ENCODE measurements around the gene CHST11.

CHST11 gene

DNA sequence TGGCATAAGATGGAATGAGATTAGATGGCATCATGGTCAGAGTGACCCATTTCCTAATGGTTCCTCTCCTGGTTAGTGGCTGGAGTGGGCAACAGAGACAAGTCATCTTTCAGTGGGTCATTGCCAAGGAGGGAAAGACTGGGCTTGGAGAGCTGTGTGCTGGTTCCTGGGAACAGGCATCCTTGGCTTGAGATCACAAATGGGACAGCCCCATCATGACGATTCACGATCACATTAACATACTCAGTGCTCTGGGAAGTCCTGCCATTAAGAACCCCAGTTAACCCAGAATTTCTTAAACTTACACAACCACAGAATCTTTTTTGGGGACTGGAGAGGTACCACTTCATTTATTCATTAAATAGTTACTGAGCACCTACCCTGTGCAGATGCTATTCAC lies 27.3 kb downstream of the CHST11 start:
- Histone ChIP-seq H3K4me1 (peaks cover 97 to 100% (median 100%) of the 10 kb centered on the region in 10 experiments), H3K27me3 (no peaks in the 10 kb centered on the region), H4K20me1 (peaks cover 26 to 64% (median 55%) of the 10 kb centered on the region in 11 experiments; a peak in 20 of 22 replicates), H3K9me3 (replicated peaks in 1 of 11) (peaks cover 0 to 15% (median 9%) of the 10 kb centered on the region in 11 experiments; a peak in 10 of 22 replicates), H3K4me3 (no peak overlapping the region), H3K36me3 (peaks cover 0 to 68% (median 33%) of the 10 kb centered on the region in 11 experiments; a peak in 18 of 22 replicates), H3K27ac (peak overlapping the region in 5 of 11 experiments; percentile 23 to 96 (median 64); a peak in 7 of 22 replicates), H3K4me2 (peak overlapping the region; percentile 75 to 99 (median 95)), H3K9ac (no peak overlapping the region; a peak in 2 of 22 replicates)
- TF ChIP-seq Cebpa-rat (IDR thresholded peaks at IDR 0.05), result no peak

DNA sequence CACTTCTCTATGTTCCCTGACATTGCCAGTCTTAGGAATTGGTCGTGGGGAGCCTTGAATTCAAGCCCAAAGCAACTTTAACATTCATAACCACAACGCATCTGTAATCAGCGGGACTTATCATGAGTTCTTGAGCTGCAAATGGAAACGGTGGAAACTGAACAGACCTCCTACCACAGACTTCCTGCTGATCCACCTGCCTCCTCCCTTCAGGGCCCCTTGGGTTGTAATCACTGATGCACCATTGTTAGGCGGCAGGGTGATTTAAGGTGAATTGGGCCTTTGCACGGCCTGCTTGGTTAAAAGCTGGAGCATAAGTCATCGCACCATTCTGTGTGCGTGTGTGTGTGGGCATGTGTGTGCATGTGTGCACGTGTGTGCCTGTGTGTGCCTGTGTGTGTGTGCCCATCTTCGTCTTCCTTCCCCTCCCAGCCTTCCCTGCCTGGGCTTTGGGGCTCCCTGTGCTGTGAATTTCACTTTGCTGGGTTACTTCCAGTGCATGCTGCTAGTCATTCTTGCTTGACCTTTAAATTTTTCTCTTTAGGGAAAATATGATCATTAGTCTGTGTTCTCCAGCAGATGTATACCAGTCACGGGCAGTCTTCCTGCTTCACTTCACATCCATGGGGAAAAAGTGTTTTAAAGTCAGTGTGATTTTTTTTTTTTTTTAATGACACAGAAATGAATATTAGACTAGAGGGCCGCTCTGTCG lies 29.1 kb downstream of the CHST11 start:
- peak overlapping the region in 9 of 11 experiments; percentile 3 to 96 (median 53); a peak in 17 of 22 replicates for H3K27ac ChIP-seq
- peak overlapping the region in 2 of 10 experiments; percentile 31 to 35; a peak in 3 of 20 replicates for H3K4me3 ChIP-seq
- peak overlapping the region in 9 of 11 experiments; percentile 1 to 68 (median 40); a peak in 13 of 22 replicates for H3K9ac ChIP-seq
- peaks cover 33 to 79% (median 71%) of the 10 kb centered on the region in 11 experiments; a peak in 20 of 22 replicates for H4K20me1 ChIP-seq
- H3K27me3 ChIP-seq, result no peaks in the 10 kb centered on the region
- peaks cover 0 to 69% (median 24%) of the 10 kb centered on the region in 11 experiments; a peak in 18 of 22 replicates for H3K36me3 ChIP-seq
- H3K4me2 ChIP-seq, result peak overlapping the region; percentile 75 to 99 (median 95)
- peaks cover 96 to 100% (median 99%) of the 10 kb centered on the region in 10 experiments for H3K4me1 ChIP-seq
- no peak for TF ChIP-seq Cebpa-rat (IDR thresholded peaks at IDR 0.05)
- H3K9me3 ChIP-seq (replicated peaks in 1 of 11), result peaks cover 0 to 6% (median 1%) of the 10 kb centered on the region in 11 experiments; a peak in 9 of 22 replicates

DNA sequence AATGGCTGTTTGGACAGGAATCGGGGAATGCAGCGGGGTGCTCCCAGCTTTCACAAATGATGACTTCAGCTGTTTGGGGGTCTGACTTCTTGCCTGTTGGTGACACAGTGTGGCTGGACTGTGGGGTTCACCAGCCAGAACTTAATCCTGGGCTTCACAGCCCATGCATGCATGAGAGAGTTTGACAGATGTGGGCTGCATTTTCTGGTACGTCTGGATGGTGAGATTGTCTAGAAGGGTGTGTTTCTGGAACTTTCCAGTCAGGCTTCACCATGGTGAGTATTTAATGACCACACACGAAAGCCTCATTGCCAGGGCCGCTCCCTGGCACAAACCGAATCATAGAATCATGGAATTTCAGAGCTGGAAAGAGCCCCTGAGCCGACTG lies 29.6 kb downstream of the CHST11 start:
- Histone ChIP-seq H3K4me1 (peaks cover 93 to 100% (median 98%) of the 10 kb centered on the region in 10 experiments), H3K4me2 (peak overlapping the region; percentile 75 to 99 (median 95)), H3K9me3 (replicated peaks in 1 of 11) (peaks cover 0 to under 1% (median 0%) of the 10 kb centered on the region in 11 experiments; a peak in 1 of 22 replicates), H3K27ac (peak overlapping the region in 10 of 11 experiments; percentile 3 to 96 (median 49); a peak in 18 of 22 replicates), H3K36me3 (peaks cover 0 to 69% (median 23%) of the 10 kb centered on the region in 11 experiments; a peak in 17 of 22 replicates), H4K20me1 (peaks cover 33 to 85% (median 76%) of the 10 kb centered on the region in 11 experiments; a peak in 20 of 22 replicates), H3K4me3 (no peak overlapping the region), H3K9ac (peak overlapping the region in 9 of 11 experiments; percentile 5 to 68 (median 40); a peak in 11 of 22 replicates), H3K27me3 (no peaks in the 10 kb centered on the region)
- TF ChIP-seq Cebpa-rat (IDR thresholded peaks at IDR 0.05), result no peak

DNA sequence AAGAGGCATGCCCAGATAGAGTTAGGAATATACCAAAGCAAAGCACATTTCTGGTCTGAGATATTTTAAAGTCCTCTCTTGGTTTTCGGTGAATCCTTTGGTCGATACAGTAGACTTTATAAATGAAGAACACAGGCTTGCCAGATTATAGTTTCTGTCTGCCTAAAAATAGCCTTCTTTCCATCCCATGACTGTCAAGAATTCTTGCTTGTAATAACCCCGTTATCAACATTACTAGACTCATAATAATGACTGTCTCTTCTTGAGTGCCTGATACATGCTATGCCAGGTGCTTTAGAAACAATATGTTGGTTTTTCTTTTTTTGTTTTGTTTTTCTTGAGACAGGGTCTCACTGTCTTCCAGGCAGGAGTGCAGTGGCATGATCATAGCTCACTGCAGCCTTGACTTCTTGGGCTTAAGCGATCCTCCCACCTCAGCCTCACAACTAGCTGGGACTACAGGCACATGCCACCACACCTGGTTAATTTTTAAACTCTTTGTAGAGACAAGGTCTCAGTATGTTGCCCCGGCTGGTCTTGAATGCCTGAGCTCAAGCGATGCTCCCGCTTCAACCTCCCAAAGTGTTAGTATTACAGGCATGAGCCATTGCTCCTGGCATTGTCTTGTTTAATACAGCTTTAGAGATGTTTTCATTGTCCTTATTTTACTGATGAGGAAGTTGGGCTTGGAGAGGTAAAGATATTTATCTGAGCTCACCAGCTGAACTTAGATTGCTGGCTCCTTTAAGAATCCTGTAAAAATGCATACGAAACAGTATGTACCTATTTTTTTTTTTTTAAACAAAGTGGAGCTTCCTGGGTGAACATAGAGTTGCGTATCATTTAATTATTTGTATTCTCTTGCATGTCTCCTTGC lies 30.4 kb downstream of the CHST11 start:
- Histone ChIP-seq H3K27ac (peak overlapping the region in 10 of 11 experiments; percentile 3 to 96 (median 49); a peak in 17 of 22 replicates), H3K4me1 (peaks cover 89 to 100% (median 96%) of the 10 kb centered on the region in 10 experiments), H4K20me1 (peaks cover 33 to 92% (median 82%) of the 10 kb centered on the region in 11 experiments; a peak in 20 of 22 replicates), H3K9ac (peak overlapping the region in 6 of 11 experiments; percentile 5 to 68 (median 58); a peak in 9 of 22 replicates), H3K9me3 (replicated peaks in 1 of 11) (no peaks in the 10 kb centered on the region), H3K27me3 (no peaks in the 10 kb centered on the region), H3K36me3 (peaks cover 0 to 70% (median 28%) of the 10 kb centered on the region in 11 experiments; a peak in 17 of 22 replicates), H3K4me2 (peak overlapping the region; percentile 75 to 99 (median 95)), H3K4me3 (no peak overlapping the region; a peak in 2 of 20 replicates)
- no peak for TF ChIP-seq Cebpa-rat (IDR thresholded peaks at IDR 0.05)

DNA sequence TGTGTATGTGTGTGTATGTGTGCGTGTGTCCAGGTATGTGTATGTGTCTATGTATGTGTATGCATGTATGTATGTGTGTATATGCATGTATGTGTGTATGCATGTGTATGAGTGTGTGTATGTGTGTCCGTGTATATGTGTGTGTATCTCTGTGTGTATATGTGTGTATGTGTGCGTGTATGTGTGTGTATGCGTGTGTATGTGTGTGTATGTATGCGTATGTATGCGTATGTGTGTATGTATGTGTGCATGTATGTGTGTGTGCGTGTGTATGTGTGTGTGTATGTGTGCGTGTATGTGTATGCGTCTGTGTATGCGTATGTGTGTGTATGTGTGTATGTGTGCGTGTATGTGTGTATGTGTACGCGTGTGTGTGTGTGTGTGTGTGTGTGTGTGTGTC lies 31.6 kb downstream of the CHST11 start:
- H3K27me3 ChIP-seq, result no peaks in the 10 kb centered on the region
- H3K4me1 ChIP-seq, result peaks cover 85 to 100% (median 94%) of the 10 kb centered on the region in 10 experiments
- H3K9me3 ChIP-seq (replicated peaks in 1 of 11), result no peaks in the 10 kb centered on the region
- H3K4me3 ChIP-seq, result no peak overlapping the region
- no peak overlapping the region for H3K9ac ChIP-seq
- H3K27ac ChIP-seq, result 0 out of 22 replicates have a peak overlapping the region, but pooled peaks of 1 of the 11 experiments have one; percentile 13
- peak overlapping the region; percentile 37 to 97 (median 91); a peak in 19 of 22 replicates for H3K4me2 ChIP-seq
- H4K20me1 ChIP-seq, result peaks cover 34 to 99% (median 88%) of the 10 kb centered on the region in 11 experiments; a peak in 20 of 22 replicates
- no peak for TF ChIP-seq Cebpa-rat (IDR thresholded peaks at IDR 0.05)
- peaks cover 0 to 70% (median 24%) of the 10 kb centered on the region in 11 experiments; a peak in 18 of 22 replicates for H3K36me3 ChIP-seq

DNA sequence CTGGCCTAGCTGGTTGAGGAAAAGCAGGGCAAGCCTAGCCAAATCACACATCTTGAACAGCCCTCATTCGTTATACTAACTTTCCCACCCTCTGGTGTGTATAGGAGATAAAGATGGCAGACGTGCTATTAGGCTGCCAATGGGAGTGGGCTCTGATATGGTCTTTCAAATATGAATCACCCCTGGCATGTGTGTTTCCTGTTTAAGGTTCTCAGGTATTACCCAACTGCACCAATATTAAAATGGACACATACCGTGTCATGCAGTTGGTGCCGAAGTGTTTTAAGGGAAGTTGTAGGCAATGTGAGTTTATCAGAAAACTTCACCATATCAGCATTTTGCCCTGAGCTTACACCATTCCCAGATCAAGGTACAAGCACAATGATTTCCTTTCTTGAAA lies 33.4 kb downstream of the CHST11 start:
- no peaks in the 10 kb centered on the region for H3K9me3 ChIP-seq (replicated peaks in 1 of 11)
- no peak overlapping the region for H3K4me3 ChIP-seq
- peaks cover 48 to 99% (median 86%) of the 10 kb centered on the region in 11 experiments; a peak in 21 of 22 replicates for H4K20me1 ChIP-seq
- 0 out of 22 replicates have a peak overlapping the region, but pooled peaks of 1 of the 11 experiments have one; percentile 6 for H3K9ac ChIP-seq
- H3K4me2 ChIP-seq, result peak overlapping the region; percentile 30 to 91 (median 58)
- H3K36me3 ChIP-seq, result peaks cover 0 to 77% (median 27%) of the 10 kb centered on the region in 11 experiments; a peak in 17 of 22 replicates
- H3K27me3 ChIP-seq, result no peaks in the 10 kb centered on the region
- no peak for TF ChIP-seq Cebpa-rat (IDR thresholded peaks at IDR 0.05)
- peaks cover 85 to 100% (median 94%) of the 10 kb centered on the region in 10 experiments for H3K4me1 ChIP-seq
- peak overlapping the region in 5 of 11 experiments; percentile 5 to 30 (median 19); a peak in 2 of 22 replicates for H3K27ac ChIP-seq

DNA sequence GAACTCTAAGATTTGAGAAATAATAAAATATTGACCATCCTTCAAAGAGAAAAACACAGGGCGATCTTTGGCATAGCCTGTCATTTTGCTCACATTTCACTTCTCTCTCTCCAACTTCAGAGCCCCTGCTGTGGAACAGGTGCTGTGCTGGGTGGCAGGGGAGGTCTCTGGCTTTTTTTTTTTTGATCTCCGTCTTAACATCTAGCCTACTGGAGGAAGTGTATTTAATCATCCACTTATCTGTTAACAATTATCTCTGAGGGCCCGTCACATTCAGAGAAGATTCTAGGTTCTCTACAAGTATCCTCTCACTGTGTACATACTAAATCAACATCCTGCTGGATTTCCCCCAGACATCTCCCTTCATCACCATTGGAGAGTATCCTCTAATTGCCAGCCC lies 34.1 kb downstream of the CHST11 start:
- Histone ChIP-seq H3K36me3 (peaks cover 0 to 81% (median 32%) of the 10 kb centered on the region in 11 experiments; a peak in 17 of 22 replicates), H4K20me1 (peaks cover 46 to 99% (median 81%) of the 10 kb centered on the region in 11 experiments; a peak in 21 of 22 replicates), H3K9ac (no peak overlapping the region), H3K4me3 (no peak overlapping the region), H3K4me1 (peaks cover 85 to 100% (median 93%) of the 10 kb centered on the region in 10 experiments), H3K27ac (peak overlapping the region in 2 of 11 experiments; percentile 1 to 5; a peak in 2 of 22 replicates), H3K27me3 (no peaks in the 10 kb centered on the region), H3K4me2 (peak overlapping the region; percentile 30 to 91 (median 58); a peak in 15 of 22 replicates), H3K9me3 (replicated peaks in 1 of 11) (no peaks in the 10 kb centered on the region)
- TF ChIP-seq Cebpa-rat (IDR thresholded peaks at IDR 0.05), result no peak

DNA sequence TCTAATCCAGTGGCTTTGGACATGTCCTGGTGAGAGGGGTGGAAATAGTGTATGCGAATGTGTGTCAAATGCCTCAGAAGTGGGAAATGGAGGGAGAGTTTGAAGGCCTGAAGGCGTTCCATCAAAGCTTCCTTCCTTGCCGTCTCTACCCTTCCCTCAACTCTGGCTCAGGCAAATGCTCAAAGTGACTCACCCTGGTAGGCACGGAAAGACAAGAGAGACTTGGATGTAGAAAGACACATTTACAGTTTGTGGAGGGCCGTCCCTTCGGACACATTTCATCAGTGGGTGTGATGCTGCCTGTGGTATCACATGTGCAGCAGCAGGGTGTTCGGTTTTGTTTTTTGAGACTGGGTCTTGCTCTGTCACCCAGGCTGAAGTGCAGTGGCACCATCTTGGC lies 36.7 kb downstream of the CHST11 start:
- H3K4me2 ChIP-seq, result peak overlapping the region; percentile 51 to 87 (median 68)
- H3K36me3 ChIP-seq, result peaks cover 0 to 68% (median 35%) of the 10 kb centered on the region in 11 experiments; a peak in 17 of 22 replicates
- peaks cover 83 to 100% (median 93%) of the 10 kb centered on the region in 10 experiments for H3K4me1 ChIP-seq
- no peak for TF ChIP-seq Cebpa-rat (IDR thresholded peaks at IDR 0.05)
- peaks cover 35 to 99% (median 79%) of the 10 kb centered on the region in 11 experiments; a peak in 21 of 22 replicates for H4K20me1 ChIP-seq
- H3K27me3 ChIP-seq, result no peaks in the 10 kb centered on the region
- H3K4me3 ChIP-seq, result no peak overlapping the region
- H3K9me3 ChIP-seq (replicated peaks in 1 of 11), result no peaks in the 10 kb centered on the region
- H3K9ac ChIP-seq, result peak overlapping the region in 1 of 11 experiments; percentile 64; a peak in 2 of 22 replicates
- H3K27ac ChIP-seq, result peak overlapping the region in 8 of 11 experiments; percentile 43 to 73 (median 64); a peak in 16 of 22 replicates
